Measurements from ENCODE around the gene HTR3D. TPM values are rescaled to one million over a fixed set of nuclear protein-coding genes. Genes with fewer than 3 reads are reported as not detected.
"Not testable (repeated sequence)": the region's sequence is repeated elsewhere in the genome, so short reads cannot be mapped to it uniquely, and the experiment has no call there.

Gene HTR3D
- total RNA-seq, 1 donor from 2014 or later: not detected

- DNase-seq (ENCODE audit: low read depth): no peak
These were observed 36.1 kb downstream of the HTR3D start for GRCh38 chr3:184067573-184068055.

DNA sequence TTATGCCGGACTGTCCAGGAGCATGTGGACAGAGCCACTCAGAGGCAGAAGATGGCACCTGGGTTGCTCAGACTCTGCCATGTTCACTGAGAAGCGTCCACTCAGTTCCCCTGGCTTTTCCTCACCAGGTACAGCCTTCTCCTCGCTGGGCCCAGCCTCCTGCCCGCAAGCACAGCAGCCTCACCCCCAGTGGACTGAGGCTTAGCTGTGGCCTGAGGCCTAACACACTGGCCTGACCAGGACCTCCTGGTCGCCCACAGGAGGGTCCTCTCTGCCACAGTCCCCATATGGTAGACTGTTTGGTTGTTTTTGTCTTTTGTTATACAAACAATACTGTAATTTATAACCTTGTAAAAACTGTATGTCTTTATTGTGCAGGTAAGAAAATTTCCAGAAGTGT lies 36.8 kb downstream of the HTR3D start:
- no peak for DNase-seq (ENCODE audit: low read depth)

DNA sequence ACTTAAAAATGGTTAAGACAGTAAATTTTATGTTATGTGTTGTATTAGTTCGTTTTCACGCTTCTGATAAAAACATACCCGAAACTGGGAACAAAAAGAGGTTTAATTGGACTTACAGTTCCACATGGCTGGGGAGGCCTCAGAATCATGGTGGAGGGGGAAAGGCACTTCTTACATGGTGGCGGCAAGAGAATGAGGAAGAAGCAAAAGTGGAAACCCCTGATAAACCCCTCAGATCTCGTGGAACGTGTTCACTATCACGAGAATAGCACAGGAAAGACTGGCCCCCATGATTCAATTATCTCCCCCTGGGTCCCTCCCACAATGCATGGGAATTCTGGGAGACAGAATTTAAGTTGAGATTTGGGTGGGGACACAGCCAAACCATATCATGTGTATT lies 39.6 kb downstream of the HTR3D start:
- not testable (repeated sequence) for DNase-seq (ENCODE audit: low read depth)

DNA sequence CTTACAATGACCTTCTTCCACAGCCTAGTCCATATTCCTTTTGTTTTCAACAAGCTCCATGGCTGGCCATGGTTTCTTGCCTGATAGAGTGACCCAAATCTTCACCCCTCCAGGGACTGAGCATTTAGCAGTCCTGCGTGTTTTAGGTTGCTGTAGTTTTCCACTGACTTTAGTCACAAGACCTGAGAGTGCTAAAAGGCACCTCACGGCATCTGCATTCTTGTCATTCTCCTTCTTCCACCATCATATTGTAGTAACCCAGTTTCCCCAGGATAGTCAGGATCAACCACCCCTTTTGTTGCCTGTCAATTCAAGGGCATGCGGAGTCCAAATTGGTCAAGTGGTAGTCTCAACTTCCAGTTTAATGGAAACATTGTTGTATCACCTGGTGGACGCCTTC lies 42.1 kb downstream of the HTR3D start:
- DNase-seq (ENCODE audit: low read depth): no peak

DNA sequence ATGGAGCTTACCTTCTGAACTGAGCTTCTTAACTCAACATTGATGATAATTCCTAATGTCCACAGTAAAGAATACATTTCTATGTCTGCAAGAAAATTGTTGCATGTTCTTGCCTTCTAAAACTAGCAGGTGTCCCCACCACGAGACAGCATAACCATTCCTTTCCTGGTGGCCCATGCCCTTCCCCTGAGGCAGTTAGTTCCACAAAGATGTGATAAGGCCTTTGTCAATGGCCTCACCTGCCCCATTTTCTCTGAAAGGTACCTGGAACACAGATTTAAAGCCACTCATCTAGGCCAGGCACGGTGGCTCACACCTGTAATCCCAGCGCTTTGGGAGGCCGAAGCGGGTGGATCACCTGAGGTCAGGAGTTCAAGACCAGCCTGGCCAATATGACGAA lies 44.4 kb downstream of the HTR3D start:
- DNase-seq (ENCODE audit: low read depth): no peak

DNA sequence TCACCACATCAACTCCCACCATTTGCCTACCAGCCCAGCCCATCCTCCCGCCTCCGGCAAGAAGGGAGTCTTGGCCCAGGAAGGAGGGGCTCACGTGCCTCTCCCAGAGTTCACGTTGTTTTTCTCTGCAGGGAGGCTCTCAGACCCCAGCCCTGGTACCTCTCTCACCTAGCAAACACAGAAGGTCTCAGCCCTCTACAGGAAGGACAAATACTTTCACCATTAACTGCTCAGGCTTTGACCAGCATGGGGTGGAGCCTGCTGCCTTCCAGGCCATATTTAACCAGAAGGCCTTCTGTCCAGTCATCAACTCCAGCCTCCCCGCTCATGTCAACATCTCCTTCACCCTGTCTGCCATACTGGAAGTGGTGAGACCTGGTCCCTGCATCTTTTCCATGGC lies 46.3 kb downstream of the HTR3D start:
- no peak for DNase-seq (ENCODE audit: low read depth)

- DNase-seq (ENCODE audit: low read depth): peak; percentile 24
These were observed 47.3 kb downstream of the HTR3D start for GRCh38 chr3:184078851-184079250.

DNA sequence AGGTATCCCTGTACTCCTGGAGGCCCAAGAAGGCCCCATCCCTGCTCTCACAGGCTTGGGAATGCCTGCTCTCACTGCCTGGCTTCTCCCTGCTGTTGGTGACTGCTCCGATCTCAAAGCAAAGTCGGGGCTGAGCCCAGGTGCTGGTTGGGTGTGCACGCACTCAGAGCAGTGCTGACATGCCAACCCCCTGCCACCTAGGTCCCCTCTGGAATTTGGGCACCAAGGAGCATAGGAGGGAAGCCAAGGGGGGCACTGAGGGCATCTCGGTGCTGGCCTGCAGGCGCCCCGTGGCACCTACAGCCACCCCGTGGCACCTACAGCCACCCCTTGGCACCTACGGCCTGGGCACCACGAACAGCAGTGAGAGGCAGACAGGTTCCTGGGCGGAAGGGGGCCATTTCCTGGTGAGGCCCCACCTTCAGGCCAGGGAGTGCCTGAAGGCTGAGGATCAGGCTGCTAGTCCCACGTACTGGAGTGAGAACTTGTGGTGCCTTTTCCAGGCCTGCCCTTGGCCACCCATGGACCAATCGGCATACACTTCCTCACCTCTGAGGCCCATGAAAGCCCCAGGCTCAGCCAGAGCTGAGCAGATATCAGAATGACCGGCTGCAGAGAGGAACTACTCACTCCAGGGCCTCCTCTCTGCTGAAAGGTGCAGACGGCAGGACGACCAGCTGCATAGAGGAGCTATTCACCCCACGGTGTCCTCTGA lies 49.7 kb downstream of the HTR3D start:
- no peak for DNase-seq (ENCODE audit: low read depth)

DNA sequence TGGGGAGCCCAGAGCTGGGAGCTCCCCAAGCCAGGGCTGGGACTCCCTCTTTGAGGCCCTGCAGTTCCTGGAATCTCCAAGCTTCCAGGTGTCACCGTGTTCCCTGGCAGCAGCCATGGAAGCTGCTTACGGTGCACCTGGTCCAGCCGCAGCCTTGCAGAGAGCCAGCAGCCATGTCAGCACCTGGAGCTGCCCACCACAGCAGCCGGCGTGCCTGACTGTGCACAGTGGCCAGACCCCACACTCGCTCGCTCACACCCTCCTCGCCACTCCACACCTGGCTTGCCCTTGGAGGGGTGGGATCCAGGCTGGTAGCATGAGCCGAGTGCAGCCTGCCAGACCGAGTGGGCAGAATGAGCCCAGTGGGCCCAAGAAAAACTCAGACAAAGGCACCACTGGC lies 50.5 kb downstream of the HTR3D start:
- no peak for DNase-seq (ENCODE audit: low read depth)

DNA sequence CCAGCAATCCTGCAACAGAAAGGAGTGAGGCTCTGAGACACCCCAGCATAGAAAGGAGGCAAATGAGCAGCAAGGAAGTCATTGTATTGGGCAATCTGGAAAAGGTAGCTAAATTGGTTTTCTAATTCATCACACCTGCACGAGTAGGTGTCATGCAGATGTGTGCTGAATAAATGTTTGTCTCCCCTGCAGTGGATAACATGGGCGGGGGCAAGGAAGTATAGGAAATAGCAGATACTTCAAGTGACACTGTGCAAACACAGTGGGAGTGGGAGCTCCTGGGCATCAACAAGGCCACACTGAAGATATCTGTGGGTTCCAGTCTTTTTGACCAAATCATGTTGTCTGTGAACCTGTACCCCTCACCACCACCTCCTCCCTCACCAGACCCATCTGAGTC lies 50.9 kb downstream of the HTR3D start:
- no peak for DNase-seq (ENCODE audit: low read depth)

- no peak for DNase-seq (ENCODE audit: low read depth)
These were observed 53.9 kb downstream of the HTR3D start for GRCh38 chr3:184085389-184085852.

Other genes starting within 250 kb of the HTR3D start
- 10.5 and 19.8 TPM in 2 replicates for gene MAP6D1, start 206.2 kb upstream of the HTR3D start, total RNA-seq
- gene PARL, start 146.9 kb upstream of the HTR3D start, total RNA-seq: 37.9 and 40.4 TPM in 2 replicates
- 15.5 and 16.7 TPM in 2 replicates for gene ABCC5, start 13.9 kb upstream of the HTR3D start, total RNA-seq
- gene HTR3C, start 21.3 kb downstream of the HTR3D start, total RNA-seq: not detected in 2 replicates
- 3.1 and 7.1 TPM in 2 replicates for gene HTR3E, start 65.3 kb downstream of the HTR3D start, total RNA-seq
- gene EIF2B5, start 103.6 kb downstream of the HTR3D start, total RNA-seq: 53.7 and 54.3 TPM in 2 replicates
- gene DVL3, start 123.6 kb downstream of the HTR3D start, total RNA-seq: 119 and 139 TPM in 2 replicates
- 329 and 375 TPM in 2 replicates for gene AP2M1, start 143.1 kb downstream of the HTR3D start, total RNA-seq
- gene ABCF3, start 154.5 kb downstream of the HTR3D start, total RNA-seq: 50.1 and 52.8 TPM in 2 replicates
- gene VWA5B2, start 197.8 kb downstream of the HTR3D start, total RNA-seq: not detected in 2 replicates
- gene ALG3, start 217.2 kb downstream of the HTR3D start, total RNA-seq: 55.0 and 77.6 TPM in 2 replicates
- gene EEF1AKMT4, start 217.9 kb downstream of the HTR3D start, total RNA-seq: 2.8 and 3.6 TPM in 2 replicates
- not detected in 2 replicates for gene CAMK2N2, start 229.8 kb downstream of the HTR3D start, total RNA-seq
- not detected in 2 replicates for gene ECE2, start 244.3 kb downstream of the HTR3D start, total RNA-seq

Measured in myocyte (in vitro differentiated cells).